Activated CD4-positive, alpha-beta T cell treated with anti-CD3 and anti-CD28 coated beads, Interleukin-2, amount 10 ng/mL, durations not matched to agents 24 days and 14 days (primary cell): Measurements from ENCODE around the gene ZNF683. TPM values are rescaled to one million over a fixed set of nuclear protein-coding genes. Genes with fewer than 3 reads are reported as not detected.
"Not testable (repeated sequence)": the region's sequence is repeated elsewhere in the genome, so short reads cannot be mapped to it uniquely, and the experiment has no call there.

ENCODE experiments used
- DNase-seq: peaks from one replicate; pipeline ENCODE4 v3.0.0; 2022
- H3K27ac Mint-ChIP-seq: one replicate; pipeline ENCODE4 v1.8.0; 2022; ENCODE audit warnings: mild to moderate bottlenecking, mixed read lengths
- H3K27me3 Mint-ChIP-seq: one replicate; pipeline ENCODE4 v1.8.0; 2022; ENCODE audit warnings: mixed read lengths
- H3K36me3 Mint-ChIP-seq: one replicate; pipeline ENCODE4 v1.8.0; 2022; ENCODE audit warnings: low read depth, mild to moderate bottlenecking, mixed read lengths
- H3K4me1 Mint-ChIP-seq: one replicate; pipeline ENCODE4 v1.8.0; 2021; ENCODE audit warnings: mixed read lengths
- H3K4me3 Mint-ChIP-seq: one replicate; pipeline ENCODE4 v1.8.0; 2022; ENCODE audit warnings: mild to moderate bottlenecking, moderate library complexity, mixed read lengths
- H3K9me3 Mint-ChIP-seq: one replicate; pipeline ENCODE4 v1.8.0; 2021; ENCODE audit warnings: mixed read lengths
- intact Hi-C: fragments of 100-400 bp; cut with micrococcal nuclease; formaldehyde crosslinking; loops from one replicate; pipeline ENCODE4 v1.15.1; 2023
- total RNA-seq: library from RNA; stranded (reverse); gene quantifications from 2 replicates; pipeline ENCODE4 v1.2.3, GENCODE V29; 2022

ZNF683 gene
- total RNA-seq, 1 donor from 2014 or later = not detected

DNA sequence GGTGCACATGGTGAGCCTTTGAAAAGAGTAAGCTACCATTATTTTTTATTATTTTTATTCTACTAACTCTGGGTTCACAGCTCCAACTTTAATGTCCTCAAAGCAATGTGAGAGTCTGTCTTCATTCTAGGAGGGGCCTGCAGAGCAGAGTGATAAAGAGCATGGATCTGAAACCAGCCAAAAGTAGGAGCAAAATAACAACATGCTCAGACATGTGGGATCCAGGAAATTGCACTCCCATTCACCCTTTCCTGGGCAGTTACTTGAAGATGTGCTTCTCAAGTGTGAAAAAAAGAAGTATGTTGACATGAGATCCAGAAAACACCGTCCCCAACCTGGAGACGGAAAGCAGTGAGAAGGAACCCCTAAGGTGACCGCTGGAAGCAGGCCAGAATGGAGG, 29.3 kb upstream of the ZNF683 start:
- no peaks in the 10 kb centered on the region for H3K36me3 Mint-ChIP-seq
- no peak for DNase-seq
- no peak overlapping the region for H3K27ac Mint-ChIP-seq
- no peaks in the 10 kb centered on the region for H3K9me3 Mint-ChIP-seq
- H3K27me3 Mint-ChIP-seq = peaks cover 33% of the 10 kb centered on the region
- no peaks in the 10 kb centered on the region for H3K4me1 Mint-ChIP-seq
- intact Hi-C loops = no loop called here
- H3K4me3 Mint-ChIP-seq = no peak overlapping the region

DNA sequence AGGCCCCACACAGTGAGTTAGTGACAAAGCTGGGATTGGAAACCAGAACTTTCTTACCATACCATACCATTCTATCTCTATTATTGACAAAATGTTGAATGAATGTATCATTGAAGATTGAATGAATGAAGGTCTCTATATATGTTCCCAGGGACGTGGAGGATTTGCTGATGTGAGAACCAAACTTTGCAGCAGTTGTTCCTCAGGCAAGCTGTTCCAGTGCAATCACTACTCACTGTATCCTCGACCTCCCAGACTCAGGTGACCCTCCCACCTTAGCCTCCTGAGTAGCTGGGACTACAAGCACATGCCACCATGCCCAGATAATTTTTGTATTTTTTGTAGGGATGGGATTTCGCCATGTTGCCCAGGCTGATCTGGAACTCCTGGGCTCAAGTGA, 26.5 kb upstream of the ZNF683 start:
- H3K27ac Mint-ChIP-seq = no peak overlapping the region
- intact Hi-C loops = loop anchor here (5.0 to 10.0 kb wide), 2 partner anchors 37 to 234 kb away; partner anchors contain the start of genes C1orf232 and ZNF593
- H3K27me3 Mint-ChIP-seq = peaks cover 24% of the 10 kb centered on the region
- no peaks in the 10 kb centered on the region for H3K36me3 Mint-ChIP-seq
- H3K4me1 Mint-ChIP-seq = peaks cover 4% of the 10 kb centered on the region
- no peak for DNase-seq
- H3K9me3 Mint-ChIP-seq = no peaks in the 10 kb centered on the region
- no peak overlapping the region for H3K4me3 Mint-ChIP-seq

DNA sequence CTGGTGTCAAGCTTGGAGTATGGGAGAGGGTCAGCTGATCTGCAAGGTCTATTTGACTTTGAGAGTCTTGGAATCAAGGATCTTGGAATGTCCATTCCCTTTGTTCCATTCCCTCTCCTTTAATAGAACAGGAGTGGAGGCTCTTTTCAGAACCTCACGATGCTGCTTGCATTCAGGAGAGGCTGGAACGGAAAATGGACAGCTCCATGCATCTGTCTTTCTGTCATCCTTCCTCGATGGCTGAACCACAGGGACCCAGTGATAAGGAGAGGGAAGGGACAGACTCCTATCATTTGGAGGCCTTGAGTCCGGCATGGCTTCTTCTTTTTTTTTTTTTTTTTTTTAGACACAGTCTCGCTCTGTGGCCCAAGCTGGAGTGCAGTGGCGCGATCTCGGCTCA, 23.2 kb upstream of the ZNF683 start:
- intact Hi-C loops = loop anchor here (5.0 to 10.0 kb wide), 2 partner anchors 33 to 231 kb away; partner anchors contain the start of genes C1orf232 and ZNF593
- no peak overlapping the region for H3K4me3 Mint-ChIP-seq

DNA sequence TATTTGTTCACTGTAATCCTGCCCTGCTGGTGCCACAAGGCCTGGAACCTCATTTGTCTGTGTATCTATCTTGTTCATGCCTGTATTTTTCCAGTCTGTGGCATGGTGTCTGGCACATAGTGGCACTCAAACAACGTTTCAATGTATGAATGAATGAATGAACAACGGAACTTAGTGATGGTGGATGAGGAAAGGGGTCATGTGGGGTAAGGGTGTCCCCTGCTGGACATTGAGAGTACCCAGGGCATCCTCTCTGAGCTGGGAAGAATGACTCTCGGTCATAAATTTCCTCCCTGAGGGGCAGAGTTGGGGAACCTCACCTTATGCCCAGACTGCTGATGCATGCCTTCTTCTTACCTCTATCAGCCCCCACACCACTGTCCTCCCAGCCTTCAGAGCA, 18.9 kb upstream of the ZNF683 start:
- intact Hi-C loops = loop anchor here (1.0 to 10.0 kb wide), 2 partner anchors 116 to 227 kb away; partner anchors contain the start of genes C1orf232 and ZNF593
- Mint-ChIP-seq H3K9me3 (no peaks in the 10 kb centered on the region), H3K4me3 (no peak overlapping the region), H3K27ac (no peak overlapping the region), H3K4me1 (peaks cover 41% of the 10 kb centered on the region), H3K36me3 (no peaks in the 10 kb centered on the region), H3K27me3 (peaks cover 4% of the 10 kb centered on the region)
- peak; percentile 86 for DNase-seq

More for the DNA sequence above, 23.2 kb upstream of the ZNF683 start:
- no peak for DNase-seq
- no peak overlapping the region for H3K27ac Mint-ChIP-seq
- H3K27me3 Mint-ChIP-seq = peaks cover 8% of the 10 kb centered on the region
- peaks cover 16% of the 10 kb centered on the region for H3K4me1 Mint-ChIP-seq
- H3K36me3 Mint-ChIP-seq = no peaks in the 10 kb centered on the region
- H3K9me3 Mint-ChIP-seq = no peaks in the 10 kb centered on the region

DNA sequence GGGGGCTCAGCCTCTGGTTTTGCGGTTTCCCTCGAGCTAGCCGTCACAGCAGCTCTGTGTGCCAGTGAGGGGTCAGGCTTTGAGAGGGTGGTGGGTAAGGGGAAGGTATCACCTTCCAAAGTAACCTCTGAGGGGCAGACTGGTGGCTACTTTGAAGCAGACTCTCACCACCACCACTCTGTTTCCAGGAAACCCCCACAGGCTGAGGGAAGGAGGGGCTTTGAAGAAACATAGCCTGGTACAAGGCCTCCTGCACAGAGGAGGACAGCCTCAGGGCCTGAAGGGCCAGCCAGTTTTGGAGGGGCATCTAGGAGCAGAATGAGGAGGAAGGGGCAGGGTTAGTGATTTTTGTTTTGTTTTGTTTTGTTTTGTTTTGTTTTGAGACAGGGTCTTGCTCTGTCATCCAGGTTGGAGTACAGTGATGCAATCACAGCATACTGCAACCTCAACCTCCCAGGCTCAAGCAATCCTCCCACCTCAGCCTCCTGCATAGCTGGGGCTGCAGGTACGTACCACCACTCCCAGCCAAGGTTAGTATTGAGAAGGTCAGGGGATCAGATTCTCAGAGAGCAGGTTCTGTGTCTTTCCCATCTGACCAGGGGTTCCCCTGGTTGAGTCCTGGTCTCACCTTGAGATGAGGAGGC, 17.2 kb upstream of the ZNF683 start:
- Mint-ChIP-seq H3K9me3 (no peaks in the 10 kb centered on the region), H3K36me3 (no peaks in the 10 kb centered on the region), H3K4me3 (no peak overlapping the region), H3K27me3 (peaks cover 4% of the 10 kb centered on the region), H3K27ac (no peak overlapping the region), H3K4me1 (peaks cover 46% of the 10 kb centered on the region)
- no peak for DNase-seq
- intact Hi-C loops = loop anchor here (2.0 to 10.0 kb wide), 3 partner anchors 17 to 225 kb away; partner anchors contain the start of genes C1orf232, ZNF593 and ZNF683

DNA sequence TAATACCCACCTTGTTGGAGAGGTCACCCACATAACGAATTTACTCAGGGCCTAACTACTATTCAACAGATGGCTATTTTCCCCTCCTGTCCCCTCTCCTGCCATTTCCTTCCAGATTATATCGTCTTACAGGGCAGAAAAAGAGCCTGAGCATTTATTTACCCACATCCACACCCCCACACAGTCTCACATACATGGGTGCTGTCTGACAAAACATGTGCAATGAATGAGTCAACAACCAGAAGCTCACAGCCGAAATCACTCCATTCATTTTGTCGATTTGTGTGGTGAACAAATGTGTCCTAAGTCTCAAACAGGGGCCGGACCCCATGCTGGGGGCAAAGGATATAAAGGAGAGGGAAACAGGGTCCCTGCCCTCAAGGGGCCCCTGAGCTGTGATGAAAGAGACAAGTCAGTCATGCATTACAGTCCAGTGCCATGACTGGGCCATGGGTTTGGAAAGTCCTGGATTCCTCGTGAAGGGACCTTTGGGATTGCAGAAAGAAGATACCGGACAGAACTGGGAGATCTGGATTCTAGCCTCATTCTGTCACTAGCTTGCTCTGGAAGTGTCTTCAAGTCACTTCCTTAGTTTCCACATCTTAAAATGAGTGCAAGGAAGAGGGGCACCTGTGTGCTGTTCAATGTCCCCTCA, 16.4 kb upstream of the ZNF683 start:
- no peak for DNase-seq
- H3K36me3 Mint-ChIP-seq = peaks cover 2% of the 10 kb centered on the region
- no peaks in the 10 kb centered on the region for H3K9me3 Mint-ChIP-seq
- peaks cover 4% of the 10 kb centered on the region for H3K27me3 Mint-ChIP-seq
- peaks cover 53% of the 10 kb centered on the region for H3K4me1 Mint-ChIP-seq
- intact Hi-C loops = loop anchor here (1.0 to 5.0 kb wide), 3 partner anchors 11 to 67 kb away; partner anchors contain the start of gene ZNF683
- H3K27ac Mint-ChIP-seq = peak overlapping the region; percentile 2
- H3K4me3 Mint-ChIP-seq = peak overlapping the region; percentile 11

DNA sequence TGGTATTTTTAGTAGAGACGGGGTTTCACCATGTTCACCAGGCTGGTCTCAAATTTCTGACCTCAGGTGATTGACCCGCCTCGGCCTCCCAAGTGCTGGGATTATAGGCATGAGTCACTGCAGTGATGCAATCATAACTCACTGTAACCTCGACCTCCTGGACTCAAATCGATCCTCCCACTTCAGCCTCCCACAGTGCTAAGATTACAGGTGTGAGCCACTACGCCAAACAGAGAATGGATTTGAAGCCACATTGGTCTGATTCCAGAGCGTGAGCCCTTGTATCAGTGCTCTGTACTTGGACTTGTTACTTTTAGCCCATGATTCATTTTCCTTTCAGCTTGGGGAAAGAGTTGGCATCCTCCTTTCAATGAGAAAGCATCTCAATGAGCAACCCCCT, 14.9 kb upstream of the ZNF683 start:
- Mint-ChIP-seq H3K27me3 (no peaks in the 10 kb centered on the region), H3K4me3 (peak overlapping the region; percentile 6), H3K9me3 (no peaks in the 10 kb centered on the region), H3K4me1 (peaks cover 53% of the 10 kb centered on the region), H3K36me3 (peaks cover 2% of the 10 kb centered on the region), H3K27ac (no peak overlapping the region)
- DNase-seq = no peak
- intact Hi-C loops = loop anchor here (5.0 kb wide), 1 partner anchor 65 kb away; no protein-coding TSS in a partner anchor

DNA sequence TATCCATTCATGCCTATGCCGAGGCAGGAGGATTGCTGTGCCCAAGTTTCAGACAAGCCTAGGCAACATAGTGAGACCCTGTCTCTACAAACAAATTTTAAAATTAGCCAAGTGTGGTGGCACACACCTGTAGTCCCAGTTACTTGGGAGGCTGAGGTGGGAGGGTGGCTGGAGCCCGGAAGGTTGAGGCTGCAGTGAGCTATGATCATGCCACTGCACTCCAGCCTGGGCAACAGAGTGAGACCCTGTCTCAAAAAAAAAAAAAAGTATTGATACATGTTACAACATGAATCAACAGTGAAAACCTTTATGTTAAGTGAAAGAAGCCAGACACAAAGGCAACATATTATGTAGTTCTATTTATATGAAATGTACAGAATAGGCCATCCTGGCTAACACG, 12.5 kb upstream of the ZNF683 start:
- H3K27ac Mint-ChIP-seq, H3K36me3 Mint-ChIP-seq, H3K9me3 Mint-ChIP-seq, H3K27me3 Mint-ChIP-seq, DNase-seq: not testable (repeated sequence)
- intact Hi-C loops = loop anchor here (5.0 kb wide), 1 partner anchor 63 kb away; no protein-coding TSS in a partner anchor
- Mint-ChIP-seq H3K4me1 (peaks cover 42% of the 10 kb centered on the region), H3K4me3 (peak overlapping the region; percentile 26)

DNA sequence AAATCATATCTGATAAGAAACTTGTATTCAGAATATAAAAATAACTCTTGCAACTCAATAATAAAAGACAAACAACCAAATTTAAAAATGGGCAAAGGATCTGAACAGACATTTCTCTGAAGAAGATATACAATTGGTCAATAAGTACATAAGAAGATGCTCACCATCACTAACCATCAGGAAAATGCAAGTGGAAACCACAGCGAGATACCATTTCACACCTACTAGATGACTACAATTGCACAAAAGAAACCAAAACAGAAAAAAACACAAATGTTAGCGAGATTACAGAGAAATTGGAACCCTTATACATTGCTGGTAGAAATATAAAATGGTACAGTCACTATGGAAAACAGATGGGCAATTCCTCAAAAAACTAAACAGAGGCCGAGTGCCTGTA, 11.5 kb upstream of the ZNF683 start:
- H3K27me3 Mint-ChIP-seq = no peaks in the 10 kb centered on the region
- peaks cover 36% of the 10 kb centered on the region for H3K4me1 Mint-ChIP-seq
- peaks cover 2% of the 10 kb centered on the region for H3K36me3 Mint-ChIP-seq
- no peak overlapping the region for H3K4me3 Mint-ChIP-seq
- H3K27ac Mint-ChIP-seq = no peak overlapping the region
- no peak for DNase-seq
- H3K9me3 Mint-ChIP-seq = no peaks in the 10 kb centered on the region
- intact Hi-C loops = no loop called here

DNA sequence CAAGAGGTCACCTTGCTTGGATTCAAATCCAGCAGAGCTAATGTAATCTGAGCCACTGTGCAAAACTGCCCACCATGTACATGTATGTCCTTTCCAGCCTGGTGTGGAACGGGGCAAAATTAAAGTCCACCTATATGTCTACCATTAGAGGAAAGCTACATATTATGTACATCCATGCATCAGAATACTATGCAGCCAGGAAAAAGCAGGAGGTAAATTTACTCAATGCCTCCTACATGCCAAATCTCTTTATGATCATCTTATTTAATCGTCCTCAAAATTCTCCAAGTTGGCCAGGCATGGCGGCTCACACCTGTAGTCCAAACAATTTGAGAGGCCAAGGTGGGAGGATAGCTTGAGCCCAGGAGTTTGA, 6.3 kb upstream of the ZNF683 start:
- Mint-ChIP-seq H3K4me3 (peak overlapping the region; percentile 75), H3K27ac (peak overlapping the region; percentile 88)

DNA sequence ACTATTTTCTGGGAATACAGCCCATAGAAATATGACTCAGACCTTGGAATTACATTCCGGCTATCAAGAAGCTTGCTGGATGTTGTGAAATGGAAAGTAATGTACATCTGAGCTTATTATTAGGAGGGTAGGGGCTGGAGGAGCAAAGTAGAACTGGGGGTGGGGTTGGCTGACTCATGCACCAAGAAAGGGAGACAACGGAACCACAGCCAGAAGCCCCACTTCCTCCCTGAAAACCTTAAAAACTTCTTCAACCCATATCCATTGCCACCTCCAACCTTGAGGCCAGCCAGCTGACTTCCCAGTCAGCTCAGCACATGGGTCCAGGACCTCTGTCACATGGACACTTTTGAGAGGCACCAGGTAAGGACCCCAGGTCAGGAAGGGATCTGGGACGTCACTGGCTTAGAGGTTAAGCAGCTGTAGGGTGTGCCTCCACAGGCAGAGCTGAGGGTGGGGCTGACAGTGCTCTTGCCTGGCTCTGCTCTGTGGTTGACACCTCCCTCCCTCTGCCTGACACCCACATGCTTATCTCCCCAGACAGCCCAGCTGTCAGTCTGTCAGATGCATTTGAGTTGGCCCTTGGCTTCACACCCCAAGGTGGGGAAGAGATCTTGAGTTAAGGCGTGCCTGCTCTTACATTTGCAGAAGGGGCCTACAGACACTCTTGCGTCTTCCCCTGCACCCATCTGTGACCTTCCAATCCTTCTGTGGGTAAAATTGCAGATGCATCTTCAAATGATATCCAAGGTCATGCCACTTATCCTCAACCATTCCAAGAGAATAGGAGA, 5.7 kb upstream of the ZNF683 start:
- intact Hi-C loops = loop anchor here (1.0 to 5.0 kb wide), 3 partner anchors 10 to 1346 kb away; no protein-coding TSS in a partner anchor
- DNase-seq = peak; percentile 94
- Mint-ChIP-seq H3K4me3 (peak overlapping the region; percentile 75), H3K27ac (peak overlapping the region; percentile 88), H3K27me3 (no peaks in the 10 kb centered on the region), H3K4me1 (peaks cover 57% of the 10 kb centered on the region), H3K9me3 (peaks cover 5% of the 10 kb centered on the region), H3K36me3 (peaks cover 4% of the 10 kb centered on the region)

More for the DNA sequence above, 6.3 kb upstream of the ZNF683 start:
- peaks cover 5% of the 10 kb centered on the region for H3K9me3 Mint-ChIP-seq
- DNase-seq = no peak
- H3K27me3 Mint-ChIP-seq = no peaks in the 10 kb centered on the region
- H3K4me1 Mint-ChIP-seq = peaks cover 51% of the 10 kb centered on the region
- intact Hi-C loops = loop anchor here (1.0 to 5.0 kb wide), 3 partner anchors 9 to 1347 kb away; no protein-coding TSS in a partner anchor
- H3K36me3 Mint-ChIP-seq = peaks cover 4% of the 10 kb centered on the region

DNA sequence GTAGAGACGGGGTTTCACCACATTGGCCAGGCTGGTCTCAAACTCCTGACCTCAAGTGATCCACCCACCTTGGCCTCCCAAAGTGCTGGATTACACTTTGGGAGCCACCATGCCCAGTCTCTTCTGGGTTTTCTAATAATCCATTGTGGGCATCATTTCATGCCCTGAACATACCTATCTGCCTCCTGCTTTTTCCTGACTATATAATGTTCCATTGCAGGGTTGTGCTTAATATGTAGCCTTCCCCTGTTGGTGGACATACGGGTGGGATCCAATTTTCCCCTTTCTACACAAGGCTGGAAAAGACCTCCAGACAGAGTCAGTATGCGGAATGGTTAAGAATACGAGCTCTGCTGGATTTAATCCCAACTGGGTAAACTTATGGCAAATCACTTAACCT, 3.5 kb upstream of the ZNF683 start:
- H3K36me3 Mint-ChIP-seq = peaks cover 5% of the 10 kb centered on the region
- H3K9me3 Mint-ChIP-seq = peaks cover 5% of the 10 kb centered on the region
- DNase-seq = no peak
- no peak overlapping the region for H3K27ac Mint-ChIP-seq
- H3K4me1 Mint-ChIP-seq = peaks cover 72% of the 10 kb centered on the region
- intact Hi-C loops = loop anchor here (5.0 kb wide), 1 partner anchor 1344 kb away; no protein-coding TSS in a partner anchor
- no peak overlapping the region for H3K4me3 Mint-ChIP-seq
- H3K27me3 Mint-ChIP-seq = no peaks in the 10 kb centered on the region

DNA sequence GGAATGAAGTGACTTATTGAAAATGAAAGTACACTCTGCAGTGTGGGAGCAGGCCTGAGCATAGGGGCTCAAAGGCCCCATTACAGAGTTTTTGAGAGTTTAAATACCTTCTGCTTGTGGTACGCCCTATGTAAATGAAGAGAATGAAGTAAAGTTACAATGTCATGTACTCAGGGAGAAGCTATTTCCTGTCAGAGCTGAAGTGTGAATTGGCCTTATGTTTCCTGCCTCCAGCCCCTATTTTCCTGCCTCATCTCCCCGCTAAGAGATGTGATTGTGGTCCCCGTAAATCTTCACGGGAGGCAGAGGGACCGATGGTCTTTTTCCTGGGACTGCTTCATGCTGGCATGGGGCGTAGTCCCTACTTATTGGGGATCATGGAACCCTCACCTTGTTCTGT, 2.5 kb upstream of the ZNF683 start:
- DNase-seq = peak; percentile 69
- H3K27me3 Mint-ChIP-seq = no peaks in the 10 kb centered on the region
- peaks cover 7% of the 10 kb centered on the region for H3K36me3 Mint-ChIP-seq
- intact Hi-C loops = loop anchor here (5.0 kb wide), 1 partner anchor 1343 kb away; no protein-coding TSS in a partner anchor
- peak overlapping the region; percentile 88 for H3K27ac Mint-ChIP-seq
- peaks cover 79% of the 10 kb centered on the region for H3K4me1 Mint-ChIP-seq
- peaks cover 5% of the 10 kb centered on the region for H3K9me3 Mint-ChIP-seq
- peak overlapping the region; percentile 60 for H3K4me3 Mint-ChIP-seq
